SIG-M5 treated with dmso at 0.1 percent for 504 hours (cell line): ENCODE data around the gene DLGAP1.

ENCODE experiments used
- DNase-seq: peaks from one replicate; lab custom pipeline; 2025; ENCODE audit not compliant: unreplicated experiment; lab: John Stamatoyannopoulos, UW

The DLGAP1 gene

DNA sequence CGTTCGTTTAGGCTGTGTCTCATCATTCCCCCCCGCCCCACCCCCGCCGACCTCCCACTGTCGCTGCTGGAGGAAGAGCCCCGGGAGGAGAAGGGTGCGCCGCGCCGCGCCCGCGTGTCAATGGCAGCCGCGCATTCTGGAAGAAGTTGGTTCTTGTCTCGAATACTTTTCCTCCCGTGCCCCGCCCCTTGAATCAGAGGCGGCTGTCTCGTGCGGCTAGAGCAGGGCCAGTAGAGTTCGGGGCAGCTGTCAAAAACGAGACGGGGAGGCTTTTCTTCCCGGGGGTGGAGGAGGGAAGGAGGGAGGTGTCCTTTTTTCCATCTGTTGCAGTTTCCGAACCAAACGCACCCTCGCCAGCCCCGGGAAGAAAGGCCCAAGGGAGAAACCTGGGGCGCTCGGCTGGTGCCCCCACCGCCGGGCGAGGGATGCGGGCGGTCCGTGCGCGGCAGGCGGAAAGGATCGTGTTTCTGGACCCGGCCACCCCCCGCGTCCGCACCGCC, 1005.5 kb downstream of the DLGAP1 start:
- DNase-seq: no peak

DNA sequence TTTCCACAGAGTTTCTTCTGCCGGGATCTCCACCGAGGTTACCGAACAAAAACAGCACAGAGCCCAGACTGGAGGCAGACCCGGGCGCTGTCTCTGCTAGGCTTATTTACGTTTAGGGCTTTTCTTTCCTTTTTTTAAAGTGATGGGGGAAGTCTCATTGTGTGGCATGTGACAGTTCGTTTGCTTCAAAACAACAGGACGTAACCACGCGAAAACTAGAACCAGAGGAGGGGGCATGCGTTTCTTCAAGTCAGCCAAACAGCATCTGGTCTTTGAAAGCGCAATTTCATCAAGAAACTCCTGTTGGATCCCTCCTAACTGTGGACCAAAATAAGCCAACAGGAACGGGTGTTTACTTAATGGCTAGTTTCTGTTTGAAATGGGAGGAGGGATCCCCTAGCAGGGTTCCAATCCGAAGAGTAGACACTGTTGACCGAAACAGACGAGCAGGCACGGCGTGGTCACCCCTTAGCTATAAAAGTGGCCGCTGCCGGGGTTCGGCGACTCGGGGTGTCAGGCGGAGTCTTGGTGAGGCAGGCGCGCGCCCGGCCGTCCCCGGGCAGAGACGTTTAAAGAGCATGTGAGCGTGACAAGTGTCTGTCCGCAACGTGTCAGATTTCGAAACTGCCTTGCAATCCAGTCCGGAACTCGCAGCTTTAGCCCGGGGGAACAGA, 1006.1 kb downstream of the DLGAP1 start:
- DNase-seq: peak; percentile 95

GRCh38 chr18:3447895-3448837, 1006.9 kb downstream of the DLGAP1 start:
- DNase-seq: peak; percentile 98

DNA sequence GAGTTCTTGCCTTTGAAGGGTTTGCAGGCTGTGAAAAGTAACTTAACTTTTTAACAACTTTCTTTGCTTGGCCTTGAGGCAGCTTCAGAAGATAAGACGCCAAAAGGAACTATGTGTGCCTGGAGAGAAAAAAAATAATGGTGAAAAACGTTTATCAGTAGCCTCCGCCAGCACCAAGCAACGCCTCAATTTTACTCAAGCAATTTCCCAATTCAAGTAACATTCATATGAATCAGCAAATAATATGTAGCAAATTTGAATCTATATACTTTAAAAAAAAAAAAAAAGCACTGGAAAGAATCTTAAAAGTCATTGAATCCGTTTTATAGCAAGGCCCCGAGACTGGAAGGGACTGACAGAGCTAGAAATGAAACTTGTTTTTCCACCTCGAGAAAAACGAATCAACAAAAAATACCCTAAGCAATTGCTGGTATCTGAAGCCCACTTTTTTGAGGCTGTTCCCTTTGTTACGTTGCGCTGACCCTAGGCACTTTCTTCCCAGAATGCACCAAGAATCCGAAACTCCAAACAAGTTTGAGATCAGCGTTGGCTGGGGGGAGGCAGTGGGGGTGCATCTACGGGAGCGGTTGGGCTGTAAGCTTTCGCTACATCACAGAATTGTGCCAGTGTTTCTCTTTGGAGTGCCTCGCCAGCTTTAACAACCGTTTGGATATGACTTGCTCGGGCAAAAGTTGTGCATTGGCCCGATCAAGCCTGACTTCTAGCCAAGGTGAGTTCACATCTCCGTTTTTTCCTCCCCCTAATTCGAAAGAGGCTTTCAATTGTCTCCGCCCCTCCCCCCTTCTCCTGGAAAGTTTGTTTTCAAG, 1007.8 kb downstream of the DLGAP1 start:
- DNase-seq: peak; percentile 67
